GM12878 (cell line): ENCODE measurements around the gene HPSE2. TPM values are rescaled to one million over a fixed set of nuclear protein-coding genes. Genes with fewer than 3 reads are reported as not detected.

Experiments
- ATAC-seq: fragments of 200-7000 bp; cut with Tn5 transposase; 3 replicates; pipeline ENCODE4 v1.9.1; 2020; ENCODE audit warnings: mild to moderate bottlenecking, moderate library complexity
- BruUV-seq: library from RNA; stranded (reverse); fragments of 400-500 nt; replicated peaks from 2 replicates; lab custom pipeline; 2021; lab: Mats Ljungman, UMichigan
- CTCF ChIA-PET: fragments of 300-600 bp; sonication (Branson Sonifier 250); formaldehyde crosslinking; extraction: SDS; loops from one replicate; lab custom pipeline; 2021; ENCODE audit warnings: inconsistent platforms; lab: Yijun Ruan, JAX
- POLR2A ChIA-PET: fragments of 350-600 bp; formaldehyde crosslinking; extraction: SDS; loops from one replicate; lab custom pipeline; 2021; ENCODE audit warnings: inconsistent platforms; lab: Charles Lee
- RAD21 ChIA-PET: fragments of 300-600 bp; sonication (Branson Sonifier 250); formaldehyde crosslinking; loops from one replicate; lab custom pipeline; 2023; ENCODE audit warnings: antibody characterized with exemption; ENCODE audit not compliant: unreplicated experiment; lab: Charles Lee
- SMC1A ChIA-PET: fragments of 300-600 bp; sonication (Branson Sonifier 250); formaldehyde crosslinking; loops from one replicate; lab custom pipeline; 2023; ENCODE audit not compliant: unreplicated experiment, uncharacterized antibody; lab: Charles Lee
- DNase-seq: peaks from one replicate; pipeline ENCODE4 v3.0.0-alpha.2; 2011; ENCODE audit warnings: low read depth, low spot score
- FAIRE-seq: peaks from 3 replicates; lab custom pipeline; 2011; peaks lifted over from hg19 to GRCh38; lab: Jason Lieb, UNC
- H2AFZ ChIP-seq: 2 replicates; pipeline ENCODE4 v1.6.0; 2011; ENCODE audit warnings: low read depth, low read length, control low read depth; ENCODE audit not compliant: control insufficient read depth
- H3K27ac ChIP-seq: 2 replicates; pipeline ENCODE4 v1.5.1; 2011; ENCODE audit warnings: control low read depth; ENCODE audit not compliant: control insufficient read depth, insufficient read depth
- H3K27me3 ChIP-seq, 2 experiments: replicated peaks in 1 of 2; 2 replicates each; pipeline versions ENCODE4 v1.6.0 to v1.6.1; 2011; ENCODE audit warnings: low read length in 1 of 2; ENCODE audit not compliant: control insufficient read depth in 2 of 2, insufficient read depth in 2 of 2
- H3K36me3 ChIP-seq, 2 experiments: 2 replicates each; pipeline ENCODE4 v1.5.1; 2011; ENCODE audit warnings: low read length in 1 of 2; ENCODE audit not compliant: control insufficient read depth in 2 of 2, insufficient read depth in 2 of 2
- H3K4me1 ChIP-seq: 2 replicates; pipeline ENCODE4 v1.6.1; 2011; ENCODE audit warnings: mild to moderate bottlenecking, low read length, moderate library complexity, mixed read lengths; ENCODE audit not compliant: control insufficient read depth, insufficient read depth
- H3K4me2 ChIP-seq: 2 replicates; pipeline ENCODE4 v1.6.0; 2011; ENCODE audit warnings: control low read depth; ENCODE audit not compliant: control insufficient read depth, insufficient read depth
- H3K4me3 ChIP-seq: fragments of 200-600 bp; sonication (generic); 2 replicates; pipeline ENCODE4 v1.5.1; 2016
- H3K79me2 ChIP-seq: 2 replicates; pipeline ENCODE4 v1.6.0; 2011; ENCODE audit warnings: low read length; ENCODE audit not compliant: control insufficient read depth, insufficient read depth
- H3K9ac ChIP-seq: 2 replicates; pipeline ENCODE4 v1.8.0; 2011; ENCODE audit warnings: low read length, control low read depth, mixed read lengths; ENCODE audit not compliant: control insufficient read depth, insufficient read depth
- H3K9me3 ChIP-seq: replicated peaks from 3 replicates; pipeline ENCODE4 v1.5.1; 2011; ENCODE audit warnings: mild to moderate bottlenecking, low read length; ENCODE audit not compliant: control insufficient read depth, insufficient read depth
- H4K20me1 ChIP-seq: 2 replicates; pipeline ENCODE4 v1.6.0; 2011; ENCODE audit not compliant: control insufficient read depth, insufficient read depth
- E2F4 ChIP-seq: IDR thresholded peaks from 2 replicates; pipeline ENCODE4 v1.6.1; 2012; ENCODE audit warnings: low read depth, low read length, improper control_type of control experiment
- ESRRA ChIP-seq: IDR thresholded peaks from 2 replicates; pipeline ENCODE4 v1.6.1; 2012; ENCODE audit warnings: mild to moderate bottlenecking, low read length, improper control_type of control experiment
- NKRF ChIP-seq: fragments of 450-650 bp; conservative IDR thresholded peaks from 2 replicates; pipeline ENCODE4 v1.6.1; 2017; ENCODE audit warnings: mild to moderate bottlenecking, moderate library complexity
- POLR2AphosphoS2 ChIP-seq: IDR thresholded peaks from 2 replicates; pipeline ENCODE4 v1.6.1; 2011; ENCODE audit warnings: low read depth, mild to moderate bottlenecking, low read length, improper control_type of control experiment, moderate library complexity
- SIX5 ChIP-seq: IDR thresholded peaks from 2 replicates; pipeline ENCODE4 v1.6.1; 2011; ENCODE audit warnings: mild to moderate bottlenecking, low read depth, low read length, moderate library complexity; ENCODE audit not compliant: severe bottlenecking
- ZBTB4 ChIP-seq: fragments of 450-650 bp; formaldehyde crosslinking; IDR thresholded peaks from 2 replicates; pipeline ENCODE4 v1.4.0; 2022; ENCODE audit warnings: mild to moderate bottlenecking, moderate library complexity
- in situ Hi-C: fragments of 300-500 bp; cut with MboI; formaldehyde crosslinking; loops from 9 replicates; pipeline ENCODE4 v1.14.3; 2018; ENCODE audit warnings: mixed read lengths
- intact Hi-C: fragments of 100-400 bp; cut with micrococcal nuclease; formaldehyde crosslinking; loops from one replicate; pipeline ENCODE4 v1.14.2; 2022; ENCODE audit not compliant: unreplicated experiment
- polyA plus RNA-seq, 11 experiments: library from polyadenylated mRNA; depleted of rRNA in 4 of 11; unstranded in 6 of 11; stranded (reverse) in 5 of 11; fragments of >200 nt; fragmentation: Nextera tagmentation in 4 of 11; fragmentation: Illumina TruSeq in 1 of 11; extraction: Ambion mirVana in 4 of 11; extraction: Trizol in 1 of 11; gene quantifications; 1 replicate in 1 of 11; 2 replicates in 10 of 11; pipeline versions ENCODE4 v1.2.1 to v1.2.3, GENCODE V29; 2011 to 2016; ENCODE audit warnings: inconsistent platforms in 2 of 11, missing spikeins in 2 of 11, low read depth in 1 of 11
- total RNA-seq, 4 experiments: library from RNA; depleted of rRNA in 3 of 4; stranded (reverse); fragments of >200 nt in 3 of 4; fragmentation: Illumina TruSeq in 1 of 4; extraction: Trizol in 1 of 4; gene quantifications; 2 replicates each; pipeline versions ENCODE4 v1.2.1 to v1.2.3, GENCODE V29; 2013 to 2021

HPSE2 gene
- total and polyA plus RNA-seq, 10 of the 15 experiments (the other 5 are each of a cell fraction or from before 2014, with no cell fraction given): 0.06 TPM; not detected in 9

- TF ChIP-seq E2F4: no peak
- TF ChIP-seq ESRRA: no peak
- TF ChIP-seq POLR2AphosphoS2: no peak
- no peak for TF ChIP-seq ZBTB4 (CRISPR knock-in tag)
Measured at GRCh38 chr10:99080275-99080945, 155.2 kb downstream of the HPSE2 start (continued).

GRCh38 chr10:99062591-99062990, 173.1 kb downstream of the HPSE2 start:
- intact Hi-C loops (loop anchor here (10.0 kb wide), 1 partner anchor 1938 kb away; no protein-coding TSS in a partner anchor), in situ Hi-C loops (no loop called here)
- Histone ChIP-seq H2AFZ (no peak overlapping the region), H3K4me3 (no peak overlapping the region), H3K36me3 (no peaks in the 10 kb centered on the region), H3K27ac (no peak overlapping the region), H3K9me3 (no peaks in the 10 kb centered on the region), H3K79me2 (no peaks in the 10 kb centered on the region), H4K20me1 (no peaks in the 10 kb centered on the region), H3K4me2 (no peak overlapping the region), H3K9ac (no peak overlapping the region), H3K27me3 (no peaks in the 10 kb centered on the region), H3K4me1 (no peaks in the 10 kb centered on the region)
- ATAC-seq (no peak), DNase-seq (no peak), FAIRE-seq (no peak)
- ChIA-PET RAD21 (no interaction called here), SMC1A (no interaction called here), POLR2A (no interaction called here), CTCF (no interaction called here)
- TF ChIP-seq SIX5 (no peak), NKRF (no peak), E2F4 (no peak)
- BruUV-seq: no TSS peak
